Large intestine (tissue), 3 donors: Measurements from ENCODE around the gene NCS1. TPM values are rescaled to one million over a fixed set of nuclear protein-coding genes. Genes with fewer than 3 reads are reported as not detected.

Source experiments
- DNase-seq, 2 donors: peaks; one replicate each; pipeline versions ENCODE4 v3.0.0 to v3.0.0-alpha.2; 2013
- H3K27ac ChIP-seq: one replicate; pipeline ENCODE4 v1.5.1; 2013; ENCODE audit warnings: low read length
- H3K27me3 ChIP-seq: 2 replicates; pipeline ENCODE4 v1.6.1; 2013; ENCODE audit warnings: low read length; ENCODE audit not compliant: control insufficient read depth, insufficient read depth
- H3K36me3 ChIP-seq: 2 replicates; pipeline ENCODE4 v1.6.1; 2013; ENCODE audit warnings: low read length; ENCODE audit not compliant: control insufficient read depth, insufficient read depth
- H3K4me1 ChIP-seq: one replicate; pipeline ENCODE4 v1.6.1; 2013; ENCODE audit warnings: low read length; ENCODE audit not compliant: control insufficient read depth, insufficient read depth
- H3K4me3 ChIP-seq: one replicate; pipeline ENCODE4 v1.5.1; 2013; ENCODE audit warnings: low read length
- H3K9me3 ChIP-seq: one replicate; pipeline ENCODE4 v1.6.1; 2013; ENCODE audit warnings: mild to moderate bottlenecking, low read depth, low read length, moderate library complexity; ENCODE audit not compliant: control insufficient read depth
- WGBS: methylation state at CpG from one replicate; pipeline ENCODE4 v1.1.5; 2013; ENCODE audit warnings: low lambda C conversion rate; ENCODE audit not compliant: insufficient coverage; 5-methylcytosine and 5-hydroxymethylcytosine counted together
- polyA plus RNA-seq: library from polyadenylated mRNA; unstranded; fragments of 120-200 nt; gene quantifications from one replicate; pipeline ENCODE4 v1.2.1, GENCODE V29; 2013

The NCS1 gene
- polyA plus RNA-seq, 1 donor: 14.7 TPM

DNA sequence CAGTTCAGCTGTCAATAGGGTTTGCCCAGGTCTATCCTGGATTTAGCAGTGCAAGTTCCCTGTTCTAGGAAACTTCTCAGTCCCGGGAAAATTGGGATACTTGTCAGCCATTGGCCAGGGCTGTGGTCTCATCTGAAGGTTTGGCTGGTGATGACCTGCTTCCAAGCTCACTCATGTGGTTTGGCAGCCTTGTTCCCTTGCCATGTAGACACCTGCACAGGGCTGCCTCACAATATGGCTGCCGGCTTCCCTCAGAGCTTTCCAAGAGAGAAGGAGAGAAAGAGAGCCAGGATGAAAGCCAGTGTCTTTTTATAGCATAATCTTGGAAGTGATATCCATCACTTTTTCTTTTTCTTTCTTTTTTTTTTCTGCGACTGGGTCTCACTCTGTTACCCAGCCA, 55.6 kb downstream of the NCS1 start:
- no peak for DNase-seq
- no peaks in the 10 kb centered on the region for H3K27me3 ChIP-seq
- H3K9me3 ChIP-seq: peaks cover 3% of the 10 kb centered on the region
- no peaks in the 10 kb centered on the region for H3K4me1 ChIP-seq
- H3K4me3 ChIP-seq: no peak overlapping the region
- WGBS: no CpG with 5 or more reads among the region's 3 CpGs
- peaks cover 9% of the 10 kb centered on the region for H3K36me3 ChIP-seq
- H3K27ac ChIP-seq: no peak overlapping the region

GRCh38 chr9:130229759-130230158, 57.6 kb downstream of the NCS1 start:
- Histone ChIP-seq H3K4me1 (no peaks in the 10 kb centered on the region), H3K27ac (no peak overlapping the region), H3K9me3 (peaks cover 3% of the 10 kb centered on the region), H3K27me3 (no peaks in the 10 kb centered on the region), H3K4me3 (no peak overlapping the region), H3K36me3 (peaks cover 10% of the 10 kb centered on the region)
- no CpG with 5 or more reads among the region's 3 CpGs for WGBS
- no peak for DNase-seq

DNA sequence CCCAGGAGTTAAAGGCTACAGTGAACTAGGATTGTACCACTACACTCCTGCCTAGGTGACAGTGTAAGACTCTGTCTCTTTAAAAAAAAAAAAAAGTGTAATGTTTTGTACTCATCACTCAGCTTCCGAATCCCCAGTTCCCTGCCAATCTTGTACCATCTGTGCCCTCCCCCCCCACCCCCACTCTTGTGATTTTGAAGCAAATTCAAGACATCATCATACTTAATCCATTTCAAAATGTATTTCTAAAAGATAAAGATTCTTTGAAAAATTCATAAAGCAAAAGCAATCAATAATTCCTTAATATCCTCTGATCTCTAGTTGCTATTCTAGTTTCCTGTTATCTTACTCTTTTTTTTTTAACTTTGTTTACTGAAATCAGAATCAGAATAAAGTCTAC, 58.4 kb downstream of the NCS1 start:
- no peak overlapping the region for H3K27ac ChIP-seq
- H3K9me3 ChIP-seq: peaks cover 3% of the 10 kb centered on the region
- no peak for DNase-seq
- no peaks in the 10 kb centered on the region for H3K27me3 ChIP-seq
- peaks cover 10% of the 10 kb centered on the region for H3K36me3 ChIP-seq
- WGBS: no CpG with 5 or more reads among the region's 1 CpG
- H3K4me1 ChIP-seq: no peaks in the 10 kb centered on the region
- H3K4me3 ChIP-seq: no peak overlapping the region

GRCh38 chr9:130232899-130233586, 60.8 kb downstream of the NCS1 start:
- H3K4me1 ChIP-seq: no peaks in the 10 kb centered on the region
- peaks cover 2% of the 10 kb centered on the region for H3K36me3 ChIP-seq
- 60% methylated on average over 1 of the region's 27 CpGs for WGBS

DNA sequence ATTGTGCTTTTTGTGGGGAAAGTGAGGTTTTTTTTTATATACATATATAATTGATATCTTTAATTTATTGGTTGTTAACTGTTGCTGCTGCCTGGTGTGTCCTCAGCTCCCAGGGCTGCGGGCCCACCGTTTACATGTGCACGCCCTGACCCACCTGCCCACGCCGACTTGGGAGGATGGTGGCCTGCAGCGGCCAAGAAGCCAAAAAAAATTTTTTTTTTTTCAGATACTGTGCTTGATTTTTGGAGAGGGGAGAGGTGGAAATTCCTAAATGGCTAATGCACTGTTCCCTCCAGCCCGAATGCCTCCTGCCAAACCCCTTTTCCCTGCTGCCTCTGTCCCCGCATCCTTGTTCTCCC, 61.4 kb downstream of the NCS1 start:
- no CpG with 5 or more reads among the region's 8 CpGs for WGBS

More at GRCh38 chr9:130232899-130233586, 60.8 kb downstream of the NCS1 start:
- DNase-seq: no peak
- Histone ChIP-seq H3K27me3 (no peaks in the 10 kb centered on the region), H3K4me3 (no peak overlapping the region), H3K27ac (no peak overlapping the region), H3K9me3 (no peaks in the 10 kb centered on the region)

DNA sequence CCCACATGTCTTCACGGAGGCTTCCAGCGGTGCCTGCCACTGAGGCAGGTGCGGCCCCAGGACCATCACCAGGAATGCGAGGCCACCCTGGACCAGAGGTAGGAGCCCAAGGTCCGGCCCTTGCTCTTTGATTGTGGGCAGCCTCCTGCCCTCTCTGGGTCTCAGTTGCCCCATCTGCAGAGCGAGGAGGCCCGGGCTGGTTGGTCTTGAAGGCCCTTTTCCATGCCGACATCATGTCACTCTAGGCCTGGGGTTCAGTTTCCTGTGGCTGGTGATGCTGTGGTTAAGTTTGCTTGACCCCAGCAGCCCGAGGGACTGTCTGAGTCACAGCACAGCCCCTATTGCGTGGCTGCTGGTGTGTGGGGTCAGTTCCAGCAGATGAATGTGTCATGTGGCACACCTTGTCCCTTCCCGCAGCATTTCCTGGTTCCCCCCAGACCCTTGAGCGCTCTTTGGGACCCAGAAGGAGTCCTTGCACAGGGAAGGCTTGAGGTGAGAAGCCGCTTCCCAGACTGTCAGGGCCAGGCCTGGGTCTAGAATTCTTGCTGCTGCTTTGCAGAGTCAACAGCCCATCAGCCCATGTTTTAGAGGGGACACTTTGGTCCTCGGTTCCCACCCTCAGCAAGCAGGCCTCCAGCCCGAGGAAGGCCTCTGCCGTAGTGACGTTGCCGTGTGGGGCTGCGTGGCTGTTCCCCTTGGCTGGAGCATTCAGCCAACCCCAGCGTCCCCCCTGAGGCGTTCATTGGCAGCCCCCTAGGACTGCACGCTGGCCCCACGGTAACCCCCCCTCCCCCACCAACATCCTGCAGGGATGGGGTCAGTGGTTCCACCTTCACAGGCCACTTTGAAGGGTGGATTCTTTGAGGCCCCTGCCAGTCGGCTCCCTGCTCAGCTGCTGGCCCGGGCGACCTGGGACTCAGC, 62.4 kb downstream of the NCS1 start:
- no peaks in the 10 kb centered on the region for H3K4me1 ChIP-seq
- H3K4me3 ChIP-seq: no peak overlapping the region
- no peaks in the 10 kb centered on the region for H3K9me3 ChIP-seq
- no peaks in the 10 kb centered on the region for H3K27me3 ChIP-seq
- DNase-seq: no peak
- H3K27ac ChIP-seq: no peak overlapping the region
- H3K36me3 ChIP-seq: peaks cover 2% of the 10 kb centered on the region
- no CpG with 5 or more reads among the region's 26 CpGs for WGBS

More for the DNA sequence above, 61.4 kb downstream of the NCS1 start:
- Histone ChIP-seq H3K4me3 (no peak overlapping the region), H3K9me3 (no peaks in the 10 kb centered on the region), H3K4me1 (no peaks in the 10 kb centered on the region), H3K27me3 (no peaks in the 10 kb centered on the region), H3K27ac (no peak overlapping the region), H3K36me3 (peaks cover 2% of the 10 kb centered on the region)
- no peak for DNase-seq

DNA sequence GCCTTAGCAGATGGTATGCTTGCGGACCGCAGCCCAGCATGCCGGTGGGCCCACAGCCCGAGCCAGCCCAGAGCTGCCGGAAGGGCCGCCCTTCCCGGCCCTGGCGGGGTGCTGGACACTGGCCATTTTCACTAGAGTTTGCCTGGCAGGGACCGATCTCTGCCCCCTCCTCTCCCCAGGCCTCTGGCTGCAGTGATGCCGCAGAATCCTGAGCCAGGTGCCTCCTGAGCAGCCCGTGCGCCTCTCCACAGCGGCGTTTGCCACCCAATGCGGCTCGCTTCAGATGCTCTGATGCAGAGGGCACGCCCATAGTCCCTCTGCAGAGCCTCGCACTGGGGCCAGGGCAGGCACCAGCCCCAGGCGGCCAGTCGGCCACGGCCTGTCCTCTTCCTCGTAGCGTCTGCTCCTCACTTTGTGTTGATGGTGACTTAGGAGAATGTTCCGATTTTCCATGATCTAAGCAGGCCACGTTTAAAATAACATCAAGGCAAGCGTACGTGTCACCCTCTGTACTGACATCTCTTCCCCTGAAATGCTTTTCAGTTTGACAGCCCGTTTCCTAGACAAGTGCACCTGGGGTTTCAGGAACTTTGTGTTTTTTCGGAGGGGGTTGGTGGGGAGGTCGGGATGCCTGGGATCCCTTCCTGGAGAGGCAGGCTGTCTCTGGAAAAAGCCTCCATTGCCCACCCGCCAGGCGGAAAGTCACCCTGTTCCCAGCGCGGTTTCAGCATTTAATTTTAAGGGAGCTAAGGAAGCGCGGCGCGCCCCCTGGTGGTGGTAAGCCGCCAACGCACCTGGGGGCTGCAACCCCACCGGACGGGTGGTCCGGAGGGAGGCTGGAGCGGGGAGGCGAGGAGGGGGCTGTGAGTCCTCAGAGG, 63.6 kb downstream of the NCS1 start:
- H3K4me3 ChIP-seq: no peak overlapping the region
- peak; percentile 27 to 39 for DNase-seq

GRCh38 chr9:130236436-130236985, 64.3 kb downstream of the NCS1 start:
- Histone ChIP-seq H3K9me3 (no peaks in the 10 kb centered on the region), H3K27me3 (no peaks in the 10 kb centered on the region), H3K36me3 (peaks cover 2% of the 10 kb centered on the region), H3K4me1 (peaks cover 3% of the 10 kb centered on the region), H3K27ac (no peak overlapping the region), H3K4me3 (no peak overlapping the region)
- WGBS: no CpG with 5 or more reads among the region's 10 CpGs
- DNase-seq: no peak

More for the DNA sequence above, 63.6 kb downstream of the NCS1 start:
- H3K27ac ChIP-seq: no peak overlapping the region
- no CpG with 5 or more reads among the region's 45 CpGs for WGBS
- no peaks in the 10 kb centered on the region for H3K9me3 ChIP-seq
- H3K36me3 ChIP-seq: peaks cover 2% of the 10 kb centered on the region
- H3K4me1 ChIP-seq: peaks cover 3% of the 10 kb centered on the region
- no peaks in the 10 kb centered on the region for H3K27me3 ChIP-seq

DNA sequence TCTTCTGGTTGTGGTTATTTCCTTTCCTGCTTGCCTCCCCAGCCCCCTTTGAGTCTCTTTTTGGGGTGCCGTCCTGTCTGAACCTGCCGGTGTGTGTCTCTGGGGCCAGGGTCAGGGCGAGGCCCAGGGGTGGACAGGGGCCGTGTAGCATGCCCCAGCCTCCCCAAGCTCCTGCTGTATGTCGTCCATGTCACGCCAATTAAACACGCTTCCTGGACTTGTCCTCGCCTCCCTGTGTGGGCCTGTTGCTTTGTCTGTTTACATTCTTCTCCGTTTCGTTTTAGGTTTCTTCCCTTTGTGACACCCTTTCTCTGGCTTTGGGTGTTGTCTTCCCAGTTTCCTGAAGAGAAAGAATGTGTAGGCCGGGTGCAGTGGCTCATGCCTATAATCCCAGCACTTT, 64.9 kb downstream of the NCS1 start:
- 83% methylated on average over 6 of the region's 11 CpGs for WGBS
- Histone ChIP-seq H3K9me3 (no peaks in the 10 kb centered on the region), H3K4me1 (peaks cover 3% of the 10 kb centered on the region), H3K27ac (no peak overlapping the region), H3K27me3 (no peaks in the 10 kb centered on the region), H3K4me3 (no peak overlapping the region), H3K36me3 (peaks cover 2% of the 10 kb centered on the region)
- no peak for DNase-seq
